Measurements from ENCODE around the gene ARRDC2. TPM values are rescaled to one million over a fixed set of nuclear protein-coding genes. Genes with fewer than 3 reads are reported as not detected.
A peak's percentile ranks its signal among the peaks of the same experiment; 100 is the strongest.

ARRDC2 gene
- total and polyA plus RNA-seq, 2 of the 13 experiments (the other 11 are each of a cell fraction or from before 2014, with no cell fraction given): 2.1 to 3.4 TPM

DNA sequence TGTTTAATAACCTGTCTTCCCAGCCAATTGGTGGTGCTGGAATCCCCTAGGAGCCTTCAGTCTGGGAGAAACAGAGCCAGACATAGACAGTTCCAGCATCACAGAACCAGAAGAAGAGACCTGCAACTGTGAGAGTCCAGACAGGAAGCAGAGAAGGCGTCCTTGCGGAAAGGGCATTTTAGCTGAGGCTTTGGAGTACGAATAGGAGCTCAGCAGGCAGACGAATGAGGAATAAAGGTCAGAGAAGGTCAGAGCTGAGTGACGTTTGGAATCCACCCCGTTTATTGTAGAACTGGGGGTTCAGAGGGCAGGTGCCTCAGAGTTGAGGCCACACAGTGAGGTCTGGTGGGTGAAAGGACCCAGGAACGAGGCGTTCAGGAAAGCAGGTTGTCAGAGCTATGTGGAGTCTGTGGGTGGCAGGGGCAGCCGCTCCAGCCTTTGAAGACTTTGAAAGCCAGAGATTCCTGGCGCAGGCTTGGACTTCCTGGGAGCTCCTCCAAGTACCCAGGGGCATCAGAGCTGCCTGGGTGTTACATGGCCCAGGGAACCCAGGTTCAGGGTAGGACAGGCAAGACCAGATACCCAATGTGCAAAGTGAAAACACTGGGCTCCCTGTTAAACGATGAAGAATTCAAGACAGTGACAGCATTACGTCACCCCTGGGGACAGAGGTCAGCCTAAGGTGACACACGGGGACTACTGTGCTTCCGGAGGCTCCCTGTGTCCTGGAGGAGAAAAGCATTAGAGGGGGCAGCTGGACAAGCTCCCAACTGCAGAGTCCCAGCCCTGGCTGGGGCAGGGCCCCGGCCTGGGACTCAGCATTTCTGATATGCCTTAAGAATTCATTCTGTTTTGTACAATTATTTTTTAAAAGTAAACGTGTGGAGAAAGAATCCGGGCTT lies 5.5 kb downstream of the ARRDC2 start (continued):
- TF ChIP-seq, protein P1, sequence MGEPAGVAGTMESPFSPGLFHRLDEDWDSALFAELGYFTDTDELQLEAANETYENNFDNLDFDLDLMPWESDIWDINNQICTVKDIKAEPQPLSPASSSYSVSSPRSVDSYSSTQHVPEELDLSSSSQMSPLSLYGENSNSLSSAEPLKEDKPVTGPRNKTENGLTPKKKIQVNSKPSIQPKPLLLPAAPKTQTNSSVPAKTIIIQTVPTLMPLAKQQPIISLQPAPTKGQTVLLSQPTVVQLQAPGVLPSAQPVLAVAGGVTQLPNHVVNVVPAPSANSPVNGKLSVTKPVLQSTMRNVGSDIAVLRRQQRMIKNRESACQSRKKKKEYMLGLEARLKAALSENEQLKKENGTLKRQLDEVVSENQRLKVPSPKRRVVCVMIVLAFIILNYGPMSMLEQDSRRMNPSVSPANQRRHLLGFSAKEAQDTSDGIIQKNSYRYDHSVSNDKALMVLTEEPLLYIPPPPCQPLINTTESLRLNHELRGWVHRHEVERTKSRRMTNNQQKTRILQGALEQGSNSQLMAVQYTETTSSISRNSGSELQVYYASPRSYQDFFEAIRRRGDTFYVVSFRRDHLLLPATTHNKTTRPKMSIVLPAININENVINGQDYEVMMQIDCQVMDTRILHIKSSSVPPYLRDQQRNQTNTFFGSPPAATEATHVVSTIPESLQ (CRISPR knock-in tag; conservative IDR thresholded peaks at IDR 0.05): no peak
- TF ChIP-seq ZNF138 (CRISPR knock-in tag; IDR thresholded peaks at IDR 0.05; ENCODE audit: low read depth) (no peak), ZNF543 (CRISPR knock-in tag; IDR thresholded peaks at IDR 0.05) (no peak; the same call in 1 of the 2 replicates), HNF4G (IDR thresholded peaks at IDR 0.05; ENCODE audit: borderline replicate concordance, low read depth, low read length) (peak; percentile 80), HNF4G (CRISPR knock-in tag; IDR thresholded peaks at IDR 0.05; ENCODE audit: borderline replicate concordance, low read depth) (peak; percentile 78; the same call in 1 of the 2 replicates), EHMT2 (IDR thresholded peaks at IDR 0.05; ENCODE audit: borderline replicate concordance, low read depth, low read length) (no peak), SCMH1 (CRISPR knock-in tag; IDR thresholded peaks at IDR 0.05; ENCODE audit: borderline replicate concordance) (no peak), EP300 (IDR thresholded peaks at IDR 0.05; ENCODE audit: low read depth in 2 of 2, low read length in 2 of 2) (no peak), EP300 (CRISPR knock-in tag; IDR thresholded peaks at IDR 0.05; ENCODE audit: borderline replicate concordance) (peak; percentile 69; the same call in 1 of the 2 replicates), BORCS8-MEF2B (CRISPR knock-in tag; IDR thresholded peaks at IDR 0.05) (no peak), ZNF782 (CRISPR knock-in tag; IDR thresholded peaks at IDR 0.05; ENCODE audit: borderline replicate concordance) (no peak), TBX3 (IDR thresholded peaks at IDR 0.05; ENCODE audit: borderline replicate concordance) (no peak), CHCHD3 (CRISPR knock-in tag; IDR thresholded peaks at IDR 0.05) (no peak), KLF6 (CRISPR knock-in tag; IDR thresholded peaks at IDR 0.05) (peak; percentile 83), NR2C2 (CRISPR knock-in tag; IDR thresholded peaks at IDR 0.05; ENCODE audit: borderline replicate concordance) (peak; percentile 77), GATAD2A (CRISPR knock-in tag; IDR thresholded peaks at IDR 0.05) (peak; percentile 91), NCOA2 (CRISPR knock-in tag; IDR thresholded peaks at IDR 0.05) (peak; percentile 65; the same call in 1 of the 2 replicates), ZBTB20 (CRISPR knock-in tag; IDR thresholded peaks at IDR 0.05; ENCODE audit: borderline replicate concordance, low read depth) (peak; percentile 75), ZNF879 (CRISPR knock-in tag; IDR thresholded peaks at IDR 0.05) (no peak), KDM4B (CRISPR knock-in tag; IDR thresholded peaks at IDR 0.05) (no peak)
- TF ChIP-seq, protein P2, sequence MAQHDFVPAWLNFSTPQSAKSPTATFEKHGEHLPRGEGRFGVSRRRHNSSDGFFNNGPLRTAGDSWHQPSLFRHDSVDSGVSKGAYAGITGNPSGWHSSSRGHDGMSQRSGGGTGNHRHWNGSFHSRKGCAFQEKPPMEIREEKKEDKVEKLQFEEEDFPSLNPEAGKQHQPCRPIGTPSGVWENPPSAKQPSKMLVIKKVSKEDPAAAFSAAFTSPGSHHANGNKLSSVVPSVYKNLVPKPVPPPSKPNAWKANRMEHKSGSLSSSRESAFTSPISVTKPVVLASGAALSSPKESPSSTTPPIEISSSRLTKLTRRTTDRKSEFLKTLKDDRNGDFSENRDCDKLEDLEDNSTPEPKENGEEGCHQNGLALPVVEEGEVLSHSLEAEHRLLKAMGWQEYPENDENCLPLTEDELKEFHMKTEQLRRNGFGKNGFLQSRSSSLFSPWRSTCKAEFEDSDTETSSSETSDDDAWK (CRISPR knock-in tag; IDR thresholded peaks at IDR 0.05): no peak
- TF ChIP-seq, protein P3, sequence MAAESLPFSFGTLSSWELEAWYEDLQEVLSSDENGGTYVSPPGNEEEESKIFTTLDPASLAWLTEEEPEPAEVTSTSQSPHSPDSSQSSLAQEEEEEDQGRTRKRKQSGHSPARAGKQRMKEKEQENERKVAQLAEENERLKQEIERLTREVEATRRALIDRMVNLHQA (CRISPR knock-in tag; IDR thresholded peaks at IDR 0.05): no peak
- TF ChIP-seq, protein P4, sequence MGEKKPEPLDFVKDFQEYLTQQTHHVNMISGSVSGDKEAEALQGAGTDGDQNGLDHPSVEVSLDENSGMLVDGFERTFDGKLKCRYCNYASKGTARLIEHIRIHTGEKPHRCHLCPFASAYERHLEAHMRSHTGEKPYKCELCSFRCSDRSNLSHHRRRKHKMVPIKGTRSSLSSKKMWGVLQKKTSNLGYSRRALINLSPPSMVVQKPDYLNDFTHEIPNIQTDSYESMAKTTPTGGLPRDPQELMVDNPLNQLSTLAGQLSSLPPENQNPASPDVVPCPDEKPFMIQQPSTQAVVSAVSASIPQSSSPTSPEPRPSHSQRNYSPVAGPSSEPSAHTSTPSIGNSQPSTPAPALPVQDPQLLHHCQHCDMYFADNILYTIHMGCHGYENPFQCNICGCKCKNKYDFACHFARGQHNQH (CRISPR knock-in tag; IDR thresholded peaks at IDR 0.05): peak; percentile 59; the same call in 1 of the 2 replicates
